Activated CD4-positive, alpha-beta memory T cell treated with anti-CD3 and anti-CD28 coated beads, Interleukin-2, amount 10 ng/mL, durations not matched to agents 7 days and 5 days (primary cell): ENCODE measurements around the gene DIMT1. TPM values are rescaled to one million over a fixed set of nuclear protein-coding genes. Genes with fewer than 3 reads are reported as not detected.

Source experiments
- CTCF ChIA-PET: fragments of 350-600 bp; sonication (Branson Sonifier 250); formaldehyde crosslinking; loops from one replicate; lab custom pipeline; 2021; ENCODE audit warnings: antibody characterized with exemption, inconsistent platforms; lab: Charles Lee
- POLR2A ChIA-PET: fragments of 350-600 bp; sonication (Branson Sonifier 250); formaldehyde crosslinking; loops from one replicate; lab custom pipeline; 2021; ENCODE audit warnings: antibody characterized with exemption; lab: Charles Lee
- DNase-seq: peaks from one replicate; pipeline ENCODE4 v3.0.0-alpha.2; 2020
- H3K27ac Mint-ChIP-seq: one replicate; pipeline ENCODE4 v1.8.0; 2021; ENCODE audit warnings: mild to moderate bottlenecking, mixed read lengths
- H3K27me3 Mint-ChIP-seq: one replicate; pipeline ENCODE4 v1.8.0; 2021; ENCODE audit warnings: mixed read lengths
- H3K36me3 Mint-ChIP-seq: one replicate; pipeline ENCODE4 v1.8.0; 2021; ENCODE audit warnings: low read depth, mixed read lengths
- H3K4me1 Mint-ChIP-seq: one replicate; pipeline ENCODE4 v1.8.0; 2021; ENCODE audit warnings: mixed read lengths
- H3K4me3 Mint-ChIP-seq: one replicate; pipeline ENCODE4 v1.8.0; 2021; ENCODE audit warnings: mild to moderate bottlenecking, mixed read lengths
- H3K9me3 Mint-ChIP-seq: one replicate; pipeline ENCODE4 v1.8.0; 2021; ENCODE audit warnings: mixed read lengths
- total RNA-seq, 2 experiments: library from RNA; stranded (reverse); gene quantifications; one replicate each; pipeline ENCODE4 v1.2.3, GENCODE V29; 2021

DIMT1 gene
- total RNA-seq, 2 experiments from 2014 or later, result 28.9 to 33.6 TPM

GRCh38 chr5:62354028-62354874, 49.5 kb downstream of the DIMT1 start:
- Mint-ChIP-seq H3K9me3 (no peaks in the 10 kb centered on the region), H3K4me1 (peaks cover 30% of the 10 kb centered on the region), H3K36me3 (peaks cover 65% of the 10 kb centered on the region), H3K27me3 (no peaks in the 10 kb centered on the region), H3K4me3 (no peak overlapping the region), H3K27ac (peak overlapping the region; percentile 48)
- POLR2A ChIA-PET, result interaction anchor here (0.9 to 1.2 kb wide), 3 partner anchors 49 to 130 kb away, joined by 3 to 6 read pairs (median 3); partner anchors contain the start of gene DIMT1
- CTCF ChIA-PET, result interaction anchor here (0.8 to 7.1 kb wide), 7 partner anchors 14 to 129 kb away, joined by 3 to 76 read pairs (median 5); partner anchors contain the start of gene DIMT1
- DNase-seq, result no peak

GRCh38 chr5:62348723-62349481, 54.8 kb downstream of the DIMT1 start:
- peaks cover 48% of the 10 kb centered on the region for H3K36me3 Mint-ChIP-seq
- ChIA-PET CTCF (interaction anchor here (2.2 kb wide), 1 partner anchor 125 kb away, joined by 14 read pairs; no protein-coding TSS in a partner anchor), POLR2A (interaction anchor here (1.3 kb wide), 1 partner anchor 41 kb away, joined by 3 read pairs; no protein-coding TSS in a partner anchor)
- H3K27ac Mint-ChIP-seq, result no peak overlapping the region
- DNase-seq, result no peak
- H3K9me3 Mint-ChIP-seq, result no peaks in the 10 kb centered on the region
- no peak overlapping the region for H3K4me3 Mint-ChIP-seq
- no peaks in the 10 kb centered on the region for H3K27me3 Mint-ChIP-seq
- peaks cover 34% of the 10 kb centered on the region for H3K4me1 Mint-ChIP-seq

GRCh38 chr5:62347928-62348327, 55.8 kb downstream of the DIMT1 start:
- Mint-ChIP-seq H3K4me3 (no peak overlapping the region), H3K36me3 (peaks cover 55% of the 10 kb centered on the region), H3K9me3 (no peaks in the 10 kb centered on the region), H3K4me1 (peaks cover 41% of the 10 kb centered on the region), H3K27me3 (no peaks in the 10 kb centered on the region), H3K27ac (peak overlapping the region; percentile 42)
- POLR2A ChIA-PET, result no interaction called here
- DNase-seq, result no peak
- CTCF ChIA-PET, result no interaction called here

- H3K9me3 Mint-ChIP-seq, result no peaks in the 10 kb centered on the region
- DNase-seq, result no peak
- H3K27ac Mint-ChIP-seq, result no peak overlapping the region
- ChIA-PET POLR2A (no interaction called here), CTCF (interaction anchor here (0.6 to 1.2 kb wide), 2 partner anchors 23 to 37 kb away, joined by 3 read pairs; no protein-coding TSS in a partner anchor)
- no peak overlapping the region for H3K4me3 Mint-ChIP-seq
- H3K4me1 Mint-ChIP-seq, result peaks cover 44% of the 10 kb centered on the region
- H3K36me3 Mint-ChIP-seq, result peaks cover 47% of the 10 kb centered on the region
- no peaks in the 10 kb centered on the region for H3K27me3 Mint-ChIP-seq
Measured at GRCh38 chr5:62346748-62347147, 57.0 kb downstream of the DIMT1 start.

- POLR2A ChIA-PET, result interaction anchor here (1.2 to 1.4 kb wide), 2 partner anchors 13 to 119 kb away, joined by 4 read pairs; no protein-coding TSS in a partner anchor
Measured at GRCh38 chr5:62343428-62343827, 60.3 kb downstream of the DIMT1 start.

GRCh38 chr5:62342476-62342837, 61.2 kb downstream of the DIMT1 start:
- no peaks in the 10 kb centered on the region for H3K27me3 Mint-ChIP-seq
- peaks cover 35% of the 10 kb centered on the region for H3K36me3 Mint-ChIP-seq
- no peak overlapping the region for H3K4me3 Mint-ChIP-seq
- CTCF ChIA-PET, result interaction anchor here (0.8 to 2.6 kb wide), 2 partner anchors 10 to 17 kb away, joined by 5 to 7 read pairs; no protein-coding TSS in a partner anchor
- H3K9me3 Mint-ChIP-seq, result no peaks in the 10 kb centered on the region
- peaks cover 55% of the 10 kb centered on the region for H3K4me1 Mint-ChIP-seq
- H3K27ac Mint-ChIP-seq, result peak overlapping the region; percentile 77
- POLR2A ChIA-PET, result no interaction called here
- DNase-seq, result no peak

More at GRCh38 chr5:62343428-62343827, 60.3 kb downstream of the DIMT1 start:
- Mint-ChIP-seq H3K27me3 (no peaks in the 10 kb centered on the region), H3K36me3 (peaks cover 42% of the 10 kb centered on the region), H3K4me3 (no peak overlapping the region), H3K9me3 (no peaks in the 10 kb centered on the region), H3K27ac (peak overlapping the region; percentile 37), H3K4me1 (peaks cover 58% of the 10 kb centered on the region)
- no peak for DNase-seq
- CTCF ChIA-PET, result interaction anchor here (1.7 to 2.3 kb wide), 2 partner anchors 9 to 119 kb away, joined by 6 to 10 read pairs; no protein-coding TSS in a partner anchor

GRCh38 chr5:62341783-62342475, 61.8 kb downstream of the DIMT1 start:
- peaks cover 34% of the 10 kb centered on the region for H3K36me3 Mint-ChIP-seq
- peaks cover 53% of the 10 kb centered on the region for H3K4me1 Mint-ChIP-seq
- no peak for DNase-seq
- ChIA-PET POLR2A (no interaction called here), CTCF (interaction anchor here (0.7 to 2.9 kb wide), 6 partner anchors 11 to 117 kb away, joined by 3 to 11 read pairs (median 6); no protein-coding TSS in a partner anchor)
- peak overlapping the region; percentile 77 for H3K27ac Mint-ChIP-seq
- peak overlapping the region; percentile 34 for H3K4me3 Mint-ChIP-seq
- H3K27me3 Mint-ChIP-seq, result no peaks in the 10 kb centered on the region
- no peaks in the 10 kb centered on the region for H3K9me3 Mint-ChIP-seq

GRCh38 chr5:62340979-62341378, 62.7 kb downstream of the DIMT1 start:
- Mint-ChIP-seq H3K9me3 (no peaks in the 10 kb centered on the region), H3K4me3 (no peak overlapping the region), H3K27ac (peak overlapping the region; percentile 77), H3K4me1 (peaks cover 54% of the 10 kb centered on the region), H3K36me3 (peaks cover 37% of the 10 kb centered on the region), H3K27me3 (no peaks in the 10 kb centered on the region)
- CTCF ChIA-PET, result interaction anchor here (1.0 to 2.9 kb wide), 8 partner anchors 11 to 62 kb away, joined by 3 to 11 read pairs (median 4); partner anchors contain the start of gene DIMT1
- POLR2A ChIA-PET, result interaction anchor here (0.6 to 1.2 kb wide), 3 partner anchors 12 to 117 kb away, joined by 3 read pairs; no protein-coding TSS in a partner anchor
- no peak for DNase-seq

GRCh38 chr5:62340392-62340791, 63.3 kb downstream of the DIMT1 start:
- DNase-seq, result no peak
- peaks cover 56% of the 10 kb centered on the region for H3K4me1 Mint-ChIP-seq
- H3K9me3 Mint-ChIP-seq, result no peaks in the 10 kb centered on the region
- CTCF ChIA-PET, result interaction anchor here (1.0 to 2.9 kb wide), 8 partner anchors 10 to 63 kb away, joined by 3 to 11 read pairs (median 4); partner anchors contain the start of gene DIMT1
- H3K4me3 Mint-ChIP-seq, result no peak overlapping the region
- POLR2A ChIA-PET, result interaction anchor here (1.0 to 1.2 kb wide), 2 partner anchors 12 to 32 kb away, joined by 3 read pairs; no protein-coding TSS in a partner anchor
- H3K27ac Mint-ChIP-seq, result no peak overlapping the region
- no peaks in the 10 kb centered on the region for H3K27me3 Mint-ChIP-seq
- H3K36me3 Mint-ChIP-seq, result peaks cover 39% of the 10 kb centered on the region

Other genes with a start within 250 kb of the DIMT1 start
- gene KIF2A, start 97.7 kb downstream of the DIMT1 start, total RNA-seq, result 100 to 1,000 TPM; 250 to 251 TPM
- gene IPO11, start 8.9 kb upstream of the DIMT1 start, total RNA-seq, result 10 to 100 TPM; 23.8 to 23.9 TPM
- gene LRRC70, start 174.9 kb upstream of the DIMT1 start, total RNA-seq, result 1 to 10 TPM in 1 of 2 experiments, under 1 TPM in 1; 0.95 to 1.2 TPM